Thyroid gland (tissue), 4 donors: ENCODE data around the gene PARD3.

Source experiments
- CTCF ChIP-seq, 6 experiments: fragments of 200-600 bp in 3 of 6; fragments of 450-650 bp in 3 of 6; sonication (generic) in 3 of 6; IDR thresholded peaks; one replicate each; pipeline ENCODE4 v1.5.1; 2016 to 2019; ENCODE audit warnings: antibody characterized with exemption in 6 of 6, mild to moderate bottlenecking in 2 of 6, inconsistent platforms in 1 of 6, moderate library complexity in 1 of 6
- POLR2A ChIP-seq, 2 donors: fragments of 450-650 bp; IDR thresholded peaks; one replicate each; pipeline ENCODE4 v1.6.1; 2017; ENCODE audit warnings: antibody characterized with exemption in 2 of 2, mild to moderate bottlenecking in 2 of 2, moderate library complexity in 1 of 2

- TF ChIP-seq CTCF (IDR thresholded peaks at IDR 0.05) (no peak), POLR2A (IDR thresholded peaks at IDR 0.05) (no peak)
These were observed 10.3 kb upstream of the PARD3 start for GRCh38 chr10:34825414-34825813.
